ENCODE data around the gene MARCKSL1. TPM values are rescaled to one million over a fixed set of nuclear protein-coding genes. Genes with fewer than 3 reads are reported as not detected.

Gene MARCKSL1
- total and polyA plus RNA-seq, 5 donors from 2014 or later = 27.5 to 59.4 (median 41.7) TPM

DNA sequence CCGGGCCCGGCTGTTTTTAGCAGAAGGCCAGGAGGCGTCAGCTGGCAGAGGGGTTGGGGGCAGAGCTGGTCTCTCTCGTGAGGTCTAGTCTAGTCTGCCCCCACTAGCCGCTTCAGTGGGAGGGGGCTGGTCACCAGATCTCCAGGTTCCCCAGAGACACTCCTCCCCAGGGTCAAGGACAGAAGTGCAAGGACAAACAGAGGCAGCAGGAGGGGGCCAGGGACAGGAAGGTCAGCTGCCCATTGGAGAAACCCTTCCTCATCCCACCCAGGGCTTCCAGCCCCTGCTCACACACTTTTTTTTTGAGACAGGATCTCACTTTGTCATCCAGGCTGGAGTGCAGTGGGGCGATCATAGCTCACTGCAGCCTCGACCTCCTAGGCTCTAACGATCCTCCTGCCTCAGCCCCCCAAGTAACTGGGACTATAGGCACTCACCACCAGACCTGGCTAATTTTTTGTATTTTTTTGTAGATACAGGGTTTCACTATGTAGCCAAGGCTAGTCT is 16.3 kb upstream of the MARCKSL1 start:
- H3K4me3 Mint-ChIP-seq = peak overlapping the region; percentile 72 to 88 (median 80)
- ATAC-seq (ENCODE audit: low read depth in 2 of 2) (no peak), DNase-seq (no peak)
- H3K36me3 ChIP-seq (ENCODE audit: control insufficient read depth, insufficient read depth, low read length) = no peaks in the 10 kb centered on the region
- peak overlapping the region in 2 of 3 donors; percentile 62 to 78 for H3K27ac Mint-ChIP-seq
- no peaks in the 10 kb centered on the region for H3K27me3 Mint-ChIP-seq
- H3K27ac ChIP-seq (ENCODE audit: insufficient read depth, low read length, poor library complexity, severe bottlenecking) = peak overlapping the region; percentile 77
- no peaks in the 10 kb centered on the region for H3K27me3 ChIP-seq (ENCODE audit: control insufficient read depth, insufficient read depth, low read length)
- H3K4me1 ChIP-seq (ENCODE audit: control insufficient read depth, insufficient read depth, low read length, poor library complexity, severe bottlenecking) = peaks cover 15% of the 10 kb centered on the region
- H3K4me3 ChIP-seq (ENCODE audit: low read depth, low read length) = no peak overlapping the region
- peaks cover 10% of the 10 kb centered on the region for H3K36me3 Mint-ChIP-seq
- H3K9me3 Mint-ChIP-seq = no peaks in the 10 kb centered on the region
- H3K4me1 Mint-ChIP-seq = peaks cover 0 to 56% (median 23%) of the 10 kb centered on the region in 4 donors
- H3K9me3 ChIP-seq (ENCODE audit: control insufficient read depth in 2 of 2, low read length in 2 of 2) = no peaks in the 10 kb centered on the region

- ATAC-seq (ENCODE audit: low read depth in 2 of 2) = peak; percentile 95
- no peaks in the 10 kb centered on the region for H3K9me3 Mint-ChIP-seq
- Histone ChIP-seq H3K27ac (ENCODE audit: insufficient read depth, low read length, poor library complexity, severe bottlenecking) (peak overlapping the region; percentile 77), H3K36me3 (ENCODE audit: control insufficient read depth, insufficient read depth, low read length) (no peaks in the 10 kb centered on the region), H3K4me3 (ENCODE audit: low read depth, low read length) (peak overlapping the region; percentile 59), H3K27me3 (ENCODE audit: control insufficient read depth, insufficient read depth, low read length) (no peaks in the 10 kb centered on the region), H3K4me1 (ENCODE audit: control insufficient read depth, insufficient read depth, low read length, poor library complexity, severe bottlenecking) (peaks cover 15% of the 10 kb centered on the region), H3K9me3 (ENCODE audit: control insufficient read depth in 2 of 2, low read length in 2 of 2) (no peaks in the 10 kb centered on the region)
- peak; percentile 91 to 96 (median 91) for DNase-seq
- no peaks in the 10 kb centered on the region for H3K27me3 Mint-ChIP-seq
- H3K27ac Mint-ChIP-seq = peak overlapping the region; percentile 78 to 91 (median 82)
- peaks cover 10% of the 10 kb centered on the region for H3K36me3 Mint-ChIP-seq
- peaks cover 0 to 56% (median 24%) of the 10 kb centered on the region in 4 donors for H3K4me1 Mint-ChIP-seq
- H3K4me3 Mint-ChIP-seq = peak overlapping the region; percentile 72 to 94 (median 86)
Measured at GRCh38 chr1:32351399-32352238, 15.6 kb upstream of the MARCKSL1 start.

DNA sequence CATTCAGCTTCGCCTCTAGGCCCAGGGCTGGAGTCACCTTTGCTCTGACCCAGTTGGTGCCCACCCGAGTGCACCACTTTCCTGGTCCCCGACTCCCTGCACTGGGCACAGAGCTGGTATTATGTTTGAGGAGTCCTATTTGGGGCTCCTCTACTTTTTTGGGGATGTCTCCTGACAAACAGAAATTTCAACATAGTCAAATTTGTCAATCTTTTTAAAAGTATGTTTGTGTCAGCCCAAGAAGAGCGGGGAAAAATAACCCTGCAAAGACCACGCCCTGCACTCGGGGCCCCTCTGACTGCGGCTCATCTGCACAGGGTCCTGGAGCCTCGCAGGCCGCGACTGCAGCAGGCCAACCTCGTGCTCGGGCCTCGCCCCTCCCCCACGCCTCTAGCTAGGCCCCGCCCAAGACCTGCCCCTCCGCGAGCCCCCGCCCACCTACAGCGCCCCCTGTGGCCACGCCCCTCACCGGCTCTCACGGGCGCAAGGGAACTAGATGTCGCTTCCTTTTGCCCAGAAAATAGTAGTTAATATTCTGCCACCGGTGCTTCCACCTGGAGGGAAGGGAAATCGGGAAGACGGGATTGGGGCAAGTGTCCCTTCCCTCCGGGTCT is 14.9 kb upstream of the MARCKSL1 start:
- Histone ChIP-seq H3K9me3 (ENCODE audit: control insufficient read depth in 2 of 2, low read length in 2 of 2) (no peaks in the 10 kb centered on the region), H3K4me3 (ENCODE audit: low read depth, low read length) (peak overlapping the region; percentile 59), H3K36me3 (ENCODE audit: control insufficient read depth, insufficient read depth, low read length) (no peaks in the 10 kb centered on the region), H3K4me1 (ENCODE audit: control insufficient read depth, insufficient read depth, low read length, poor library complexity, severe bottlenecking) (peaks cover 15% of the 10 kb centered on the region), H3K27me3 (ENCODE audit: control insufficient read depth, insufficient read depth, low read length) (no peaks in the 10 kb centered on the region), H3K27ac (ENCODE audit: insufficient read depth, low read length, poor library complexity, severe bottlenecking) (peak overlapping the region; percentile 77)
- Mint-ChIP-seq H3K27me3 (no peaks in the 10 kb centered on the region), H3K4me1 (peaks cover 0 to 61% (median 25%) of the 10 kb centered on the region in 4 donors), H3K9me3 (no peaks in the 10 kb centered on the region), H3K27ac (peak overlapping the region; percentile 56 to 91 (median 56)), H3K36me3 (peaks cover 10% of the 10 kb centered on the region), H3K4me3 (peak overlapping the region; percentile 72 to 94 (median 86))
- peak; percentile 58 to 66 for ATAC-seq (ENCODE audit: low read depth in 2 of 2)
- no peak for DNase-seq

DNA sequence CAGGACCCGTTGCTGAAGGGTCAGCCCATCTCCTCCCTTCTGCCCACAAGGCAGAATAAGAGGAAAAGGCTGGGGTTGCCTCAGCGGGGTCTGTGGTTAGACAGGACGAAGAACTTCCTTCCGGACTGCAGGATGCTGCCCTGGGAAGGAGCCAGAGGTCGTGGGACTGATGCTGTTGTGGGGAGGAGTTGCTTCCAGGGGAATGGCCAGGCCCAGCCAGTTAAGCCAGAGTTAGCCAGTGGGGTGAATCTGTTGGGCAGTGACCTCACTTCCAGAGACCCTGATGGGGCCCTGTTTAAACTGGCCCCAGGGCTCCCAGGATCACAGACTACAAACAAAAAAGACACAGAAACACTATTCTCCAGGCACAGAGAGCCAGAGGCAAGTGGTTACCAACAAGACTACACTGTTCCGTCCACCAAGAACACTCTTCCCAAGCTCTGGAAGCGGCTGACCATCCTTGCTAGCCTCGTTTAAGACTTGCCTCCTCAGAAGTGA is 13.2 kb upstream of the MARCKSL1 start:
- no peaks in the 10 kb centered on the region for H3K9me3 Mint-ChIP-seq
- H3K4me3 Mint-ChIP-seq = peak overlapping the region; percentile 15 to 79 (median 51)
- H3K4me1 Mint-ChIP-seq = peaks cover 0 to 63% (median 28%) of the 10 kb centered on the region in 4 donors

GRCh38 chr1:32346532-32347157 is 10.6 kb upstream of the MARCKSL1 start:
- ATAC-seq (ENCODE audit: low read depth in 2 of 2) = no peak
- Mint-ChIP-seq H3K9me3 (no peaks in the 10 kb centered on the region), H3K36me3 (no peaks in the 10 kb centered on the region), H3K4me1 (peaks cover 0 to 57% (median 26%) of the 10 kb centered on the region in 4 donors), H3K27me3 (no peaks in the 10 kb centered on the region), H3K4me3 (no peak overlapping the region), H3K27ac (peak overlapping the region in 2 of 3 donors; percentile 66 to 77)
- Histone ChIP-seq H3K27me3 (ENCODE audit: control insufficient read depth, insufficient read depth, low read length) (no peaks in the 10 kb centered on the region), H3K4me1 (ENCODE audit: control insufficient read depth, insufficient read depth, low read length, poor library complexity, severe bottlenecking) (peaks cover 5% of the 10 kb centered on the region), H3K36me3 (ENCODE audit: control insufficient read depth, insufficient read depth, low read length) (no peaks in the 10 kb centered on the region), H3K9me3 (ENCODE audit: control insufficient read depth in 2 of 2, low read length in 2 of 2) (no peaks in the 10 kb centered on the region), H3K27ac (ENCODE audit: insufficient read depth, low read length, poor library complexity, severe bottlenecking) (no peak overlapping the region), H3K4me3 (ENCODE audit: low read depth, low read length) (no peak overlapping the region)
- no peak for DNase-seq

More for the DNA sequence above, 13.2 kb upstream of the MARCKSL1 start:
- Histone ChIP-seq H3K9me3 (ENCODE audit: control insufficient read depth in 2 of 2, low read length in 2 of 2) (no peaks in the 10 kb centered on the region), H3K27ac (ENCODE audit: insufficient read depth, low read length, poor library complexity, severe bottlenecking) (no peak overlapping the region), H3K4me3 (ENCODE audit: low read depth, low read length) (no peak overlapping the region), H3K36me3 (ENCODE audit: control insufficient read depth, insufficient read depth, low read length) (no peaks in the 10 kb centered on the region), H3K27me3 (ENCODE audit: control insufficient read depth, insufficient read depth, low read length) (no peaks in the 10 kb centered on the region), H3K4me1 (ENCODE audit: control insufficient read depth, insufficient read depth, low read length, poor library complexity, severe bottlenecking) (peaks cover 15% of the 10 kb centered on the region)
- Mint-ChIP-seq H3K36me3 (no peaks in the 10 kb centered on the region), H3K27ac (peak overlapping the region in 1 of 3 donors; percentile 69), H3K27me3 (no peaks in the 10 kb centered on the region)
- DNase-seq = no peak
- no peak for ATAC-seq (ENCODE audit: low read depth in 2 of 2)

- peak overlapping the region in 1 of 4 donors; percentile 22 for H3K4me3 Mint-ChIP-seq
- H3K27me3 Mint-ChIP-seq = no peaks in the 10 kb centered on the region
- H3K27ac Mint-ChIP-seq = no peak overlapping the region
- Histone ChIP-seq H3K36me3 (ENCODE audit: control insufficient read depth, insufficient read depth, low read length) (no peaks in the 10 kb centered on the region), H3K4me1 (ENCODE audit: control insufficient read depth, insufficient read depth, low read length, poor library complexity, severe bottlenecking) (no peaks in the 10 kb centered on the region), H3K9me3 (ENCODE audit: control insufficient read depth in 2 of 2, low read length in 2 of 2) (no peaks in the 10 kb centered on the region), H3K27ac (ENCODE audit: insufficient read depth, low read length, poor library complexity, severe bottlenecking) (no peak overlapping the region), H3K27me3 (ENCODE audit: control insufficient read depth, insufficient read depth, low read length) (no peaks in the 10 kb centered on the region), H3K4me3 (ENCODE audit: low read depth, low read length) (no peak overlapping the region)
- no peak for DNase-seq
- no peaks in the 10 kb centered on the region for H3K9me3 Mint-ChIP-seq
- H3K4me1 Mint-ChIP-seq = peaks cover 0 to 48% (median 20%) of the 10 kb centered on the region in 4 donors
- ATAC-seq (ENCODE audit: low read depth in 2 of 2) = no peak
- H3K36me3 Mint-ChIP-seq = no peaks in the 10 kb centered on the region
Measured at GRCh38 chr1:32345289-32345827, 9.3 kb upstream of the MARCKSL1 start.

- Mint-ChIP-seq H3K36me3 (no peaks in the 10 kb centered on the region), H3K4me1 (peaks cover 0 to 29% (median 16%) of the 10 kb centered on the region in 4 donors), H3K27ac (no peak overlapping the region), H3K27me3 (no peaks in the 10 kb centered on the region), H3K4me3 (peak overlapping the region in 2 of 4 donors; percentile 11 to 56), H3K9me3 (no peaks in the 10 kb centered on the region)
- no peaks in the 10 kb centered on the region for H3K27me3 ChIP-seq (ENCODE audit: control insufficient read depth, insufficient read depth, low read length)
- peaks cover 1% of the 10 kb centered on the region for H3K4me1 ChIP-seq (ENCODE audit: control insufficient read depth, insufficient read depth, low read length, poor library complexity, severe bottlenecking)
- no peaks in the 10 kb centered on the region for H3K36me3 ChIP-seq (ENCODE audit: control insufficient read depth, insufficient read depth, low read length)
- no peak overlapping the region for H3K27ac ChIP-seq (ENCODE audit: insufficient read depth, low read length, poor library complexity, severe bottlenecking)
- H3K4me3 ChIP-seq (ENCODE audit: low read depth, low read length) = no peak overlapping the region
- H3K9me3 ChIP-seq (ENCODE audit: control insufficient read depth in 2 of 2, low read length in 2 of 2) = no peaks in the 10 kb centered on the region
- no peak for DNase-seq
- no peak for ATAC-seq (ENCODE audit: low read depth in 2 of 2)
Measured at GRCh38 chr1:32342704-32343103, 6.7 kb upstream of the MARCKSL1 start.
